Measurements from ENCODE around the gene MMS22L. TPM values are rescaled to one million over a fixed set of nuclear protein-coding genes. Genes with fewer than 3 reads are reported as not detected.

MMS22L gene
- total RNA-seq, 1 donor from 2014 or later, result 7.2 TPM

DNA sequence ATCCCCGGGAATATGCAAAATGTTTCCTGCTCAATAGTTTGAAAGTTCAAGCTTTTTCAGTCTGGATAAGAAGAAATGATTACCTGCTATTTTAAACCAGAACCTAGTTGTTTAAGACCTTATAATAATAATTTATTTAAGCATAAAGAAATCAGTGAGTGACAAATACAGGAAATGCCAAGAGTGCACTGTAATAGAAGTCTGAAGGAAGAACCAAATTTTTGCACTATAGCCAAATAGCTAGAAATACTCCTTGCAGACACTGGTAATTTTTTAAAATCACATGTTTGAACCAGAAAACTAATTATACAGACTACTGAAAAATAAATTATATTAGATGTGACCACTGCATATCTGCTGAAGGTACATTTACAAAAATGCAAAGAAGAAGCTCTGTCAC lies 93.2 kb downstream of the MMS22L start:
- no peaks in the 10 kb centered on the region for H3K27me3 ChIP-seq (ENCODE audit: insufficient read depth, low read length)
- no peaks in the 10 kb centered on the region for H3K9me3 ChIP-seq (ENCODE audit: insufficient read depth, low read depth, low read length)
- DNase-seq (ENCODE audit: low read depth), result peak; percentile 77
- no peaks in the 10 kb centered on the region for H3K36me3 ChIP-seq (ENCODE audit: insufficient read depth, low read length)
- H3K4me3 ChIP-seq (ENCODE audit: insufficient read depth, low read depth, low read length), result no peak overlapping the region
- peak; percentile 23 for FAIRE-seq
- H3K4me2 ChIP-seq (ENCODE audit: low read length), result peak overlapping the region; percentile 67
- Mint-ChIP-seq H3K27me3 (ENCODE audit: low read depth, unreplicated experiment) (no peaks in the 10 kb centered on the region), H3K9me3 (ENCODE audit: unreplicated experiment) (no peaks in the 10 kb centered on the region), H3K4me1 (ENCODE audit: low read depth, unreplicated experiment) (peaks cover 10% of the 10 kb centered on the region), H3K27ac (ENCODE audit: unreplicated experiment) (no peak overlapping the region), H3K4me3 (ENCODE audit: unreplicated experiment) (no peak overlapping the region), H3K36me3 (ENCODE audit: low read depth, unreplicated experiment) (no peaks in the 10 kb centered on the region)
- peaks cover 13% of the 10 kb centered on the region for H3K4me1 ChIP-seq (ENCODE audit: insufficient read depth, low read length)
- no peak overlapping the region for H2AFZ ChIP-seq (ENCODE audit: low read depth, low read length)
- H4K20me1 ChIP-seq (ENCODE audit: insufficient read depth, low read length), result no peaks in the 10 kb centered on the region
- no peak for TF ChIP-seq EZH2 (IDR thresholded peaks at IDR 0.05; ENCODE audit: insufficient read depth, low read length)
- TF ChIP-seq, protein P1, sequence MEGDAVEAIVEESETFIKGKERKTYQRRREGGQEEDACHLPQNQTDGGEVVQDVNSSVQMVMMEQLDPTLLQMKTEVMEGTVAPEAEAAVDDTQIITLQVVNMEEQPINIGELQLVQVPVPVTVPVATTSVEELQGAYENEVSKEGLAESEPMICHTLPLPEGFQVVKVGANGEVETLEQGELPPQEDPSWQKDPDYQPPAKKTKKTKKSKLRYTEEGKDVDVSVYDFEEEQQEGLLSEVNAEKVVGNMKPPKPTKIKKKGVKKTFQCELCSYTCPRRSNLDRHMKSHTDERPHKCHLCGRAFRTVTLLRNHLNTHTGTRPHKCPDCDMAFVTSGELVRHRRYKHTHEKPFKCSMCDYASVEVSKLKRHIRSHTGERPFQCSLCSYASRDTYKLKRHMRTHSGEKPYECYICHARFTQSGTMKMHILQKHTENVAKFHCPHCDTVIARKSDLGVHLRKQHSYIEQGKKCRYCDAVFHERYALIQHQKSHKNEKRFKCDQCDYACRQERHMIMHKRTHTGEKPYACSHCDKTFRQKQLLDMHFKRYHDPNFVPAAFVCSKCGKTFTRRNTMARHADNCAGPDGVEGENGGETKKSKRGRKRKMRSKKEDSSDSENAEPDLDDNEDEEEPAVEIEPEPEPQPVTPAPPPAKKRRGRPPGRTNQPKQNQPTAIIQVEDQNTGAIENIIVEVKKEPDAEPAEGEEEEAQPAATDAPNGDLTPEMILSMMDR (IDR thresholded peaks at IDR 0.05; ENCODE audit: insufficient read depth, low read depth, low read length), result no peak
- peak overlapping the region; percentile 55 for H3K27ac ChIP-seq (ENCODE audit: low read depth, low read length)
- H3K9ac ChIP-seq (ENCODE audit: low read length), result no peak overlapping the region
- no peaks in the 10 kb centered on the region for H3K79me2 ChIP-seq (ENCODE audit: insufficient read depth, low read length)

- Mint-ChIP-seq H3K9me3 (ENCODE audit: unreplicated experiment) (no peaks in the 10 kb centered on the region), H3K36me3 (ENCODE audit: low read depth, unreplicated experiment) (no peaks in the 10 kb centered on the region), H3K27me3 (ENCODE audit: low read depth, unreplicated experiment) (no peaks in the 10 kb centered on the region), H3K4me3 (ENCODE audit: unreplicated experiment) (no peak overlapping the region), H3K27ac (ENCODE audit: unreplicated experiment) (no peak overlapping the region), H3K4me1 (ENCODE audit: low read depth, unreplicated experiment) (peaks cover 10% of the 10 kb centered on the region)
- Histone ChIP-seq H3K4me1 (ENCODE audit: insufficient read depth, low read length) (peaks cover 13% of the 10 kb centered on the region), H3K4me2 (ENCODE audit: low read length) (no peak overlapping the region), H4K20me1 (ENCODE audit: insufficient read depth, low read length) (no peaks in the 10 kb centered on the region), H3K4me3 (ENCODE audit: insufficient read depth, low read depth, low read length) (no peak overlapping the region), H3K27ac (ENCODE audit: low read depth, low read length) (no peak overlapping the region), H3K36me3 (ENCODE audit: insufficient read depth, low read length) (no peaks in the 10 kb centered on the region), H3K27me3 (ENCODE audit: insufficient read depth, low read length) (no peaks in the 10 kb centered on the region), H3K9me3 (ENCODE audit: insufficient read depth, low read depth, low read length) (no peaks in the 10 kb centered on the region), H3K79me2 (ENCODE audit: insufficient read depth, low read length) (no peaks in the 10 kb centered on the region), H2AFZ (ENCODE audit: low read depth, low read length) (no peak overlapping the region), H3K9ac (ENCODE audit: low read length) (no peak overlapping the region)
- no peak for FAIRE-seq
- no peak for TF ChIP-seq EZH2 (IDR thresholded peaks at IDR 0.05; ENCODE audit: insufficient read depth, low read length)
- TF ChIP-seq, protein P1 (IDR thresholded peaks at IDR 0.05; ENCODE audit: insufficient read depth, low read depth, low read length), result no peak
- DNase-seq (ENCODE audit: low read depth), result peak; percentile 36
Observed at GRCh38 chr6:97187951-97188350, 95.1 kb downstream of the MMS22L start.

DNA sequence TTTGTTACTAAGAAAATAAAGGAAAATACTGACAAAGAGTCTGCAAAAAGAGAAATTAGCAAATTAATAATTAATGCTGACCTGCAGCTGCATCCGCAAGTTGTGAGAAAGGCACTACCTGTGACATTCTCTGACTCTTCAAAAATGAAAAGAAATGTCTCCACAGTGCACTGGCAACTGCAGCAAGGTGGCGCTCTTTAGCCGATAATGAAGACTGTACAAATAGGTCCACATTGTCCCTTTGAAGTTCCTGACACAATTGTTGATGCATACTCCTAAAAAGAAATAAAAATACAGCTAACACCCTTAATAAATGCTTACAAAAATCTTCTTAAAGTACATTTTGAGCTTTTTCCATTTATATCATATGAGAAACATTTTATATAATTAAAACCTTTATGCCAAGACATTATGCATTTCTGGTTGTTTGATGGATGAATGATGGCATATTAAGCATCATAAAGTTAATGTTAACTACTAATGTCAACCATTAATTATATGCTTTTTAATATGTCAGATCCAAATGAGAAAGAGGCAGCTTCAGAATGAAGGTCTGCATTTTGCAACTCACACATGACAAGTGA lies 96.5 kb downstream of the MMS22L start:
- Histone ChIP-seq H3K9me3 (ENCODE audit: insufficient read depth, low read depth, low read length) (no peaks in the 10 kb centered on the region), H3K79me2 (ENCODE audit: insufficient read depth, low read length) (no peaks in the 10 kb centered on the region), H3K4me1 (ENCODE audit: insufficient read depth, low read length) (peaks cover 13% of the 10 kb centered on the region), H3K27me3 (ENCODE audit: insufficient read depth, low read length) (no peaks in the 10 kb centered on the region), H2AFZ (ENCODE audit: low read depth, low read length) (no peak overlapping the region), H3K4me3 (ENCODE audit: insufficient read depth, low read depth, low read length) (no peak overlapping the region), H4K20me1 (ENCODE audit: insufficient read depth, low read length) (no peaks in the 10 kb centered on the region), H3K9ac (ENCODE audit: low read length) (no peak overlapping the region), H3K4me2 (ENCODE audit: low read length) (no peak overlapping the region), H3K27ac (ENCODE audit: low read depth, low read length) (no peak overlapping the region), H3K36me3 (ENCODE audit: insufficient read depth, low read length) (no peaks in the 10 kb centered on the region)
- Mint-ChIP-seq H3K27ac (ENCODE audit: unreplicated experiment) (no peak overlapping the region), H3K27me3 (ENCODE audit: low read depth, unreplicated experiment) (no peaks in the 10 kb centered on the region), H3K4me1 (ENCODE audit: low read depth, unreplicated experiment) (peaks cover 10% of the 10 kb centered on the region), H3K36me3 (ENCODE audit: low read depth, unreplicated experiment) (no peaks in the 10 kb centered on the region), H3K4me3 (ENCODE audit: unreplicated experiment) (no peak overlapping the region), H3K9me3 (ENCODE audit: unreplicated experiment) (no peaks in the 10 kb centered on the region)
- TF ChIP-seq, protein P1 (IDR thresholded peaks at IDR 0.05; ENCODE audit: insufficient read depth, low read depth, low read length), result peak; percentile 95
- no peak for TF ChIP-seq EZH2 (IDR thresholded peaks at IDR 0.05; ENCODE audit: insufficient read depth, low read length)
- DNase-seq (ENCODE audit: low read depth) (no peak), FAIRE-seq (no peak)
